HG02588 (cell line): ENCODE results near the gene DCST2.

Experiments used
- ATAC-seq: cut with Tn5 transposase; IDR thresholded peaks from one replicate; pipeline ENCODE4 v1.9.1; 2021; ENCODE audit warnings: mild to moderate bottlenecking, moderate library complexity; ENCODE audit not compliant: unreplicated experiment

Gene DCST2

GRCh38 chr1:155050560-155051341 lies 17.2 kb upstream of the DCST2 start, which contains the start of gene ADAM15:
ADAM15 (plus strand) TSS chr1:155051316; CDS start chr1:155051387, 71 bp downstream.
- ATAC-seq, result peak; percentile 60

GRCh38 chr1:155049651-155050559 lies 16.3 kb upstream of the DCST2 start:
- no peak for ATAC-seq

- no peak for ATAC-seq
Measured at GRCh38 chr1:155048449-155049334, 15.1 kb upstream of the DCST2 start.

- ATAC-seq, result no peak
Measured at GRCh38 chr1:155044812-155045657, 11.5 kb upstream of the DCST2 start.

GRCh38 chr1:155044365-155044764 lies 10.8 kb upstream of the DCST2 start:
- no peak for ATAC-seq

GRCh38 chr1:155043793-155044192 lies 10.2 kb upstream of the DCST2 start:
- no peak for ATAC-seq

GRCh38 chr1:155043301-155043702 lies 9.7 kb upstream of the DCST2 start:
- ATAC-seq, result no peak

- no peak for ATAC-seq
Measured at GRCh38 chr1:155042789-155043188, 9.2 kb upstream of the DCST2 start.

- no peak for ATAC-seq
Measured at GRCh38 chr1:155040358-155041093, 6.9 kb upstream of the DCST2 start.

- ATAC-seq, result no peak
Measured at GRCh38 chr1:155039308-155039669, 5.7 kb upstream of the DCST2 start.

GRCh38 chr1:155038602-155039307 lies 5.2 kb upstream of the DCST2 start:
- ATAC-seq, result no peak

GRCh38 chr1:155037851-155038441 lies 4.4 kb upstream of the DCST2 start:
- no peak for ATAC-seq

GRCh38 chr1:155037043-155037442 lies 3.5 kb upstream of the DCST2 start:
- ATAC-seq, result no peak

GRCh38 chr1:155035936-155036335 lies 2.4 kb upstream of the DCST2 start:
- ATAC-seq, result no peak

- ATAC-seq, result no peak
Measured at GRCh38 chr1:155034318-155035208, 982 bp upstream of the DCST2 start.

- ATAC-seq, result no peak
Measured at GRCh38 chr1:155032886-155033285, 695 bp downstream of the DCST2 start.

GRCh38 chr1:155030899-155031298 lies 2.7 kb downstream of the DCST2 start:
- ATAC-seq, result no peak
